BLaER1 treated with 17β-estradiol and CSF1 and Interleukin-3, amounts not matched to agents 10 nM and 100 nM (cell line): ENCODE data around the gene TMEM132D.

Experiments
- H3K27ac ChIP-seq, 11 experiments: shearing (Covaris generic); formaldehyde crosslinking; 2 replicates each; pipeline ENCODE4 v1.8.1; 2022
- H3K27me3 ChIP-seq, 11 experiments: shearing (Covaris generic); formaldehyde crosslinking; 2 replicates each; pipeline ENCODE4 v1.8.1; 2022
- H3K36me3 ChIP-seq, 11 experiments: shearing (Covaris generic); formaldehyde crosslinking; 2 replicates each; pipeline ENCODE4 v1.8.1; 2022
- H3K4me1 ChIP-seq, 10 experiments: shearing (Covaris generic); formaldehyde crosslinking; 2 replicates each; pipeline ENCODE4 v1.8.1; 2022
- H3K4me2 ChIP-seq, 11 experiments: shearing (Covaris generic); formaldehyde crosslinking; 2 replicates each; pipeline ENCODE4 v1.8.1; 2022
- H3K4me3 ChIP-seq, 10 experiments: shearing (Covaris generic); formaldehyde crosslinking; 2 replicates each; pipeline ENCODE4 v1.8.1; 2022
- H3K9ac ChIP-seq, 11 experiments: shearing (Covaris generic); formaldehyde crosslinking; 2 replicates each; pipeline ENCODE4 v1.8.1; 2022
- H3K9me3 ChIP-seq, 11 experiments: shearing (Covaris generic); formaldehyde crosslinking; replicated peaks in 1 of 11; 2 replicates each; pipeline ENCODE4 v1.8.1; 2022
- H4K20me1 ChIP-seq, 11 experiments: shearing (Covaris generic); formaldehyde crosslinking; 2 replicates each; pipeline ENCODE4 v1.8.1; 2022
- Cebpa-rat ChIP-seq, 11 experiments: shearing (Covaris generic); IDR thresholded peaks; 2 replicates each; pipeline ENCODE4 v1.8.1; 2022

Gene TMEM132D

DNA sequence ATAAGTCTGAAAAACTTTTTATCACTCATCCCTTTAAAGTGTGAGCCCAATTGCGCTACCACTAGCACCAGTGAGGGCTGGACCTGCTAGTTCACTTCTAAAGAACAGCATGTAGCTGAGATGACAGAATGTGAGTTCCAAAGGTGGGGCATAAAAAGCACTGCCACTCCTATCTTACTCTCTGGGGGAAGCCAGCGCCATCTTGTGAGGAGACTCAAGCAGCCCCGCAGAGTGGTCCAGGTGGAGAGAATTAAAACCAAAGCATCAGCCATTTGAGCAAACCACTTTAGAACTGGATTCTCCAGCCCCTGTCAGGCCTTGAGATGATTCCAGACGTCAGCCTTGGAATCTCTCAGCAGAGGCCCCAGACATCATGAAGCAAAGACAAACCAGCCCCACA lies 39.9 kb downstream of the TMEM132D start:
- no peak overlapping the region for H3K4me2 ChIP-seq
- no peaks in the 10 kb centered on the region for H3K27me3 ChIP-seq
- H3K9ac ChIP-seq: no peak overlapping the region
- H3K4me1 ChIP-seq: no peaks in the 10 kb centered on the region
- no peaks in the 10 kb centered on the region for H3K36me3 ChIP-seq
- H3K4me3 ChIP-seq: no peak overlapping the region
- H4K20me1 ChIP-seq: no peaks in the 10 kb centered on the region
- TF ChIP-seq Cebpa-rat (IDR thresholded peaks at IDR 0.05): no peak
- H3K27ac ChIP-seq: no peak overlapping the region
- peaks cover 0 to 11% (median 6%) of the 10 kb centered on the region in 11 experiments; a peak in 6 of 22 replicates for H3K9me3 ChIP-seq

DNA sequence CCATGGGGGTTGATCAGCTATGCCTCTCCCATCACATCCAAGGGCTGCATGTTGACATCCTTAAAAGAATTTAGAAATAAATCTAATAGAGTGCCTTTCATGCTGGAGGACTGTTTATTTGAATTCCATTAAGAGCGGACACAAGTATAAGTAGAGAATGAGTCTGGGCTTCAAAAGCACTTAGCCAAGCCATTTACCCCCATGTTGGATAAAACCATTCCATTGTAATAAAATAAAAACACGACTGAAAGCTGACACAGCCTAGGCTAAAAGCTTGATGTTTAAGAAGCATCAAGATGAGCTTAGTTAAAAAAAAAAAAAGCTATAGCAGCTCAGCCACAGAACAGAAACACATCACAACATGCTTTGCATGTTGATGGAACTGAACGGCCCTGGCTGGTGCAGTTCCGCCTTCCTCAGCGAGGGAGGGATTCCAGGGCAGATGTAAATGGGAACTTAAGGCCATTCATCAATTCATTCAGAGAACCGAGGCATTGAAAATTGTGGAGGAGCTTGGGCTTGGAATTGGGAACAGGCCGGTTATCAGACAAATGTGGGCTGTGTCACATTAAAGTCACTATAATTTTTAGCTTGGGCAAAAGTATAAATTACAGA lies 41.2 kb downstream of the TMEM132D start:
- TF ChIP-seq Cebpa-rat (IDR thresholded peaks at IDR 0.05): no peak
- Histone ChIP-seq H4K20me1 (no peaks in the 10 kb centered on the region), H3K4me2 (no peak overlapping the region), H3K27ac (no peak overlapping the region), H3K36me3 (no peaks in the 10 kb centered on the region), H3K9me3 (peaks cover 0 to 11% (median 6%) of the 10 kb centered on the region in 11 experiments; a peak in 6 of 22 replicates), H3K9ac (no peak overlapping the region), H3K27me3 (no peaks in the 10 kb centered on the region), H3K4me1 (no peaks in the 10 kb centered on the region), H3K4me3 (no peak overlapping the region)

DNA sequence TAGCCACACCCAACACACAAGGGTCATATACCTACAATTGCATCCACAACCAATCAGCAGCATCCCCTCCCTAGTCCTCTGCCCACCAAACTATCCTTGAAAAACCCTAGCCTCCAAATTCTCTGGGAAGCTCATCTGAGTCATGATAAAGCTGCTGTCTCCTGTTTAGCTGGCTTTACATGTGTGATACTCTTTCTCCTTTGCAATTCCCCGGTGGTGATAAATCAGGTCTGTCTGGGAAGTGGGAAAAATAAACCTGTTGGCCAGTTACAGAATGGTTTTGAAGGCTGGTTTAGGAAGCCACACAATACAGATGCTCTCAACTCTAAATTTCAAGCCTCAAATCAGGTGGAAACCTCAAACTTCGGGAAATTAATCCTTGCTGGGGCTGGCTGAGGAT lies 41.9 kb downstream of the TMEM132D start:
- no peak overlapping the region for H3K4me2 ChIP-seq
- no peaks in the 10 kb centered on the region for H3K27me3 ChIP-seq
- no peaks in the 10 kb centered on the region for H4K20me1 ChIP-seq
- H3K4me1 ChIP-seq: no peaks in the 10 kb centered on the region
- H3K9me3 ChIP-seq: peaks cover 0 to 11% (median 6%) of the 10 kb centered on the region in 11 experiments; a peak in 6 of 22 replicates
- no peak overlapping the region for H3K4me3 ChIP-seq
- no peak overlapping the region for H3K27ac ChIP-seq
- H3K9ac ChIP-seq: no peak overlapping the region
- TF ChIP-seq Cebpa-rat (IDR thresholded peaks at IDR 0.05): no peak
- H3K36me3 ChIP-seq: no peaks in the 10 kb centered on the region

DNA sequence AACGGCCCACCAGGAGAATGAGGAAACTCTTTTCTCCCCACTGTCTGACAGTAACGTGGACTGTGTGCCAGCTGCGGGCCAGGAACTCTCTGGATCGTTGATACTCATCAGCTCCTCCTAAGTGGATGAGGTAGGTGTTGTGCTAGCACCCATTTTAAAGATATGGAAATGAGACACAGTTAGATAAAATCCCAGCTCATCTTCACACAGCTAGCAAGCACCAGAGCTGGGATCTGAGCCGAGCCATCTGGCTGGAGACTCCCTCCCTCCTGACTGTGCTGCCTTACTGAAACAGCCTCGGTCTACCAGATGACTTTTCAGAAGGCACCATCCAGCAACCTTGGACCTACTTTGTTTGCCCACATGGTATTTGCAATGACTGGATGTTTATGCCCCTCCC lies 49.2 kb downstream of the TMEM132D start:
- Histone ChIP-seq H3K4me2 (no peak overlapping the region), H3K4me3 (no peak overlapping the region), H4K20me1 (no peaks in the 10 kb centered on the region), H3K9me3 (no peaks in the 10 kb centered on the region), H3K27me3 (no peaks in the 10 kb centered on the region), H3K9ac (no peak overlapping the region), H3K27ac (no peak overlapping the region), H3K4me1 (peaks cover 0 to 7% (median 0%) of the 10 kb centered on the region in 10 experiments; a peak in 1 of 20 replicates), H3K36me3 (no peaks in the 10 kb centered on the region)
- TF ChIP-seq Cebpa-rat (IDR thresholded peaks at IDR 0.05): no peak

DNA sequence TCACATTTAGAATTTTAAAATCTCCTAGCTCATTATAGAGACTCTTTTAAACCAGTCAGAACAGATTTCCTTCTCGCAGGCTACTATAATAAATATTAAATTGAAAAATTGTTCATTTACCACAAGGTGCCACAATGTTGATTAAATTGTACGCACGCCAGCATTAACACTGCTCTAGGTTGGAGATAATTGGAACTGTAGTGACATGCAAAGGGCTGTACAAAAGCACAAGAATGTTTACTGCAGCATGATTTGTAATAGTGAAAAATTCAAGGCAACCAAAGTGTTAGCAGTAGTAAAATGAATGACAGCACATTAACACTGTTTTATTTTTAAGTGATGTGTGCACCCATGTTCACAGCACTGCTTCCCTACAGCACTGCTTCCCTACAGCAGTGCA lies 52.5 kb downstream of the TMEM132D start:
- H3K9ac ChIP-seq: no peak overlapping the region
- H3K27me3 ChIP-seq: no peaks in the 10 kb centered on the region
- no peaks in the 10 kb centered on the region for H3K9me3 ChIP-seq
- no peak overlapping the region for H3K27ac ChIP-seq
- no peak overlapping the region for H3K4me3 ChIP-seq
- no peak for TF ChIP-seq Cebpa-rat (IDR thresholded peaks at IDR 0.05)
- H4K20me1 ChIP-seq: no peaks in the 10 kb centered on the region
- no peak overlapping the region for H3K4me2 ChIP-seq
- no peaks in the 10 kb centered on the region for H3K36me3 ChIP-seq
- H3K4me1 ChIP-seq: peaks cover 0 to 7% (median 0%) of the 10 kb centered on the region in 10 experiments; a peak in 1 of 20 replicates

DNA sequence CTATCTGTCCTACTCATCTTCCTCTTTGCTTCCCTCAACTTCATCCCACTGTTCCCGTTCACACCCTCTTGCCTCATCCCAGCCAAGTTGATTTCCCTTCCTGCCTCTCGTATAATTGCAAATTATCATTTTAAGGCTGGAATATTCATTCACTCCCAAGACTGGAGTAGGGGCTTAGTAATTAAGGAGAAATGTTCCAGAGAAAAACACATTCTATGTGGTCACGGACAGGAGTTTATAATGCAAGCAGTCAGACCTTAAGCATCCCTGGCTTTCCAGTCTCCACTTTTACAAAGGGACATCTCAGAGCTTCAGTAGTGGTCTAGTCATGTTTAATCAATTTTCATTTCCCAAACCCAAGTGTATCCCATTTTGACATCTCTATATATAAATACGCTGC lies 54.9 kb downstream of the TMEM132D start:
- H3K36me3 ChIP-seq: no peaks in the 10 kb centered on the region
- peaks cover 0 to 5% (median 0%) of the 10 kb centered on the region in 10 experiments; a peak in 1 of 20 replicates for H3K4me1 ChIP-seq
- H3K27ac ChIP-seq: no peak overlapping the region
- no peak overlapping the region for H3K9ac ChIP-seq
- no peak overlapping the region for H3K4me3 ChIP-seq
- H3K4me2 ChIP-seq: no peak overlapping the region
- TF ChIP-seq Cebpa-rat (IDR thresholded peaks at IDR 0.05): no peak
- no peaks in the 10 kb centered on the region for H4K20me1 ChIP-seq
- H3K27me3 ChIP-seq: no peaks in the 10 kb centered on the region
- no peaks in the 10 kb centered on the region for H3K9me3 ChIP-seq

- no peak for TF ChIP-seq Cebpa-rat (IDR thresholded peaks at IDR 0.05)
- Histone ChIP-seq H3K27me3 (no peaks in the 10 kb centered on the region), H3K36me3 (no peaks in the 10 kb centered on the region), H3K4me1 (no peaks in the 10 kb centered on the region), H3K27ac (no peak overlapping the region), H4K20me1 (no peaks in the 10 kb centered on the region), H3K9ac (no peak overlapping the region), H3K9me3 (no peaks in the 10 kb centered on the region), H3K4me3 (no peak overlapping the region), H3K4me2 (no peak overlapping the region)
Measured at GRCh38 chr12:129847063-129847462, 56.8 kb downstream of the TMEM132D start.

- Histone ChIP-seq H3K9me3 (no peaks in the 10 kb centered on the region), H3K4me2 (no peak overlapping the region), H3K9ac (no peak overlapping the region), H4K20me1 (no peaks in the 10 kb centered on the region), H3K27me3 (no peaks in the 10 kb centered on the region), H3K4me3 (no peak overlapping the region), H3K27ac (no peak overlapping the region), H3K4me1 (no peaks in the 10 kb centered on the region), H3K36me3 (no peaks in the 10 kb centered on the region)
- no peak for TF ChIP-seq Cebpa-rat (IDR thresholded peaks at IDR 0.05)
Measured at GRCh38 chr12:129844662-129845220, 59.1 kb downstream of the TMEM132D start.

GRCh38 chr12:129841251-129841650 lies 62.6 kb downstream of the TMEM132D start:
- Histone ChIP-seq H3K4me1 (no peaks in the 10 kb centered on the region), H3K27me3 (no peaks in the 10 kb centered on the region), H3K4me2 (no peak overlapping the region), H3K9ac (no peak overlapping the region), H4K20me1 (no peaks in the 10 kb centered on the region), H3K9me3 (no peaks in the 10 kb centered on the region), H3K27ac (no peak overlapping the region), H3K4me3 (no peak overlapping the region), H3K36me3 (no peaks in the 10 kb centered on the region)
- TF ChIP-seq Cebpa-rat (IDR thresholded peaks at IDR 0.05): no peak
